Hepatocyte (in vitro differentiated cells): ENCODE data around the gene DENND6B.
"Not testable (repeated sequence)": the region's sequence is repeated elsewhere in the genome, so short reads cannot be mapped to it uniquely, and the experiment has no call there.

ENCODE experiments used
- CTCF ChIP-seq: fragments of 200-600 bp; sonication (generic); IDR thresholded peaks from 2 replicates; pipeline ENCODE4 v1.5.1; 2016; ENCODE audit warnings: antibody characterized with exemption, mild to moderate bottlenecking; ENCODE audit not compliant: poor library complexity
- EZH2 ChIP-seq: fragments of 200-600 bp; sonication (generic); IDR thresholded peaks from 2 replicates; pipeline ENCODE4 v1.6.1; 2016; ENCODE audit warnings: antibody characterized with exemption, mild to moderate bottlenecking, borderline replicate concordance
- EZH2phosphoT487 ChIP-seq: fragments of 200-600 bp; sonication (generic); IDR thresholded peaks from one replicate; pipeline ENCODE4 v1.6.1; 2018; ENCODE audit warnings: antibody characterized with exemption, mild to moderate bottlenecking, low read depth, moderate library complexity; ENCODE audit not compliant: unreplicated experiment, severe bottlenecking

- TF ChIP-seq EZH2, CTCF, EZH2phosphoT487: not testable (repeated sequence)
Measured at GRCh38 chr22:50273352-50273751, 53.5 kb downstream of the DENND6B start.
